GM21717 (cell line): Measurements from ENCODE around the gene CCDC183.

Experiments
- ATAC-seq: cut with Tn5 transposase; IDR thresholded peaks from one replicate; pipeline ENCODE4 v1.9.1; 2021; ENCODE audit warnings: mild to moderate bottlenecking, moderate library complexity; ENCODE audit not compliant: unreplicated experiment

CCDC183 gene

GRCh38 chr9:136847826-136848392, 51.8 kb downstream of the CCDC183 start:
- ATAC-seq: no peak

GRCh38 chr9:136848393-136849037, 52.4 kb downstream of the CCDC183 start:
- peak; percentile 6 for ATAC-seq

GRCh38 chr9:136849038-136849959, 53.2 kb downstream of the CCDC183 start, which contains the start of gene PHPT1:
Gene PHPT1 (plus strand): TSS chr9:136849409. CDS start chr9:136849431, 22 bp downstream.
- ATAC-seq: peak; percentile 76

GRCh38 chr9:136849960-136850865, 54.1 kb downstream of the CCDC183 start:
- ATAC-seq: no peak

GRCh38 chr9:136850866-136851775, 55.0 kb downstream of the CCDC183 start:
- ATAC-seq: no peak

GRCh38 chr9:136851941-136852663, 56.0 kb downstream of the CCDC183 start, which contains the start of gene MAMDC4:
Gene MAMDC4 (plus strand): TSS chr9:136852346. CDS start chr9:136852417, 71 bp downstream.
- no peak for ATAC-seq

- no peak for ATAC-seq
These were observed 56.8 kb downstream of the CCDC183 start for GRCh38 chr9:136852664-136853595.

- ATAC-seq: no peak
These were observed 57.5 kb downstream of the CCDC183 start for GRCh38 chr9:136853596-136854112.

- no peak for ATAC-seq
These were observed 58.1 kb downstream of the CCDC183 start for GRCh38 chr9:136854113-136854841.

GRCh38 chr9:136854842-136855460, 58.8 kb downstream of the CCDC183 start:
- ATAC-seq: no peak

- no peak for ATAC-seq
These were observed 59.4 kb downstream of the CCDC183 start for GRCh38 chr9:136855461-136856078.

GRCh38 chr9:136856079-136856476, 59.9 kb downstream of the CCDC183 start:
- ATAC-seq: no peak

- ATAC-seq: no peak
These were observed 60.5 kb downstream of the CCDC183 start for GRCh38 chr9:136856541-136857141.

GRCh38 chr9:136857166-136857565, 61.0 kb downstream of the CCDC183 start:
- no peak for ATAC-seq
